VCaP (cell line): Measurements from ENCODE around the gene TMEM51.
A peak's percentile ranks its signal among the peaks of the same experiment; 100 is the strongest.

Source experiments
- H3K27ac ChIP-seq: fragments of 450-650 bp; 2 replicates; pipeline ENCODE4 v1.5.1; 2017
- CTCF ChIP-seq: fragments of 450-650 bp; conservative IDR thresholded peaks from 2 replicates; pipeline ENCODE4 v1.5.1; 2017; ENCODE audit warnings: mild to moderate bottlenecking, moderate library complexity

Gene TMEM51

GRCh38 chr1:15217654-15218053, 64.1 kb downstream of the TMEM51 start:
- TF ChIP-seq CTCF: no peak
- H3K27ac ChIP-seq: 0 out of 2 replicates have a peak overlapping the region, but pooled peaks have one; percentile 5

- no peak for TF ChIP-seq CTCF
- H3K27ac ChIP-seq: 0 out of 2 replicates have a peak overlapping the region, but pooled peaks have one; percentile 5
These were observed 65.0 kb downstream of the TMEM51 start for GRCh38 chr1:15218287-15219279.

GRCh38 chr1:15219280-15220023, 65.9 kb downstream of the TMEM51 start:
- no peak overlapping the region for H3K27ac ChIP-seq
- no peak for TF ChIP-seq CTCF

GRCh38 chr1:15220024-15220392, 66.5 kb downstream of the TMEM51 start:
- H3K27ac ChIP-seq: no peak overlapping the region
- TF ChIP-seq CTCF: no peak

GRCh38 chr1:15220825-15221431, 67.4 kb downstream of the TMEM51 start:
- TF ChIP-seq CTCF: no peak
- H3K27ac ChIP-seq: no peak overlapping the region

GRCh38 chr1:15222653-15223303, 69.2 kb downstream of the TMEM51 start:
- no peak for TF ChIP-seq CTCF
- H3K27ac ChIP-seq: no peak overlapping the region
